Stimulated activated CD8-positive, alpha-beta memory T cell treated with anti-CD3 and anti-CD28 coated beads, Interleukin-7, amount 100 ng/mL, for 48 hours (primary cell): ENCODE measurements around the gene KLHL29.
A peak's percentile ranks its signal among the peaks of the same experiment; 100 is the strongest.

Source experiments
- DNase-seq, 2 donors: peaks; one replicate each; pipeline ENCODE4 v3.0.0-alpha.2; 2020; ENCODE audit warnings: low read depth in 1 of 2; ENCODE audit errors: extremely low read depth in 1 of 2

KLHL29 gene

GRCh38 chr2:23445450-23445868 is 60.5 kb downstream of the KLHL29 start:
- no peak for DNase-seq

- no peak for DNase-seq
Observed at GRCh38 chr2:23446916-23447315, 61.9 kb downstream of the KLHL29 start.

GRCh38 chr2:23447405-23447804 is 62.4 kb downstream of the KLHL29 start:
- DNase-seq = no peak

GRCh38 chr2:23448906-23449305 is 63.9 kb downstream of the KLHL29 start:
- DNase-seq = no peak

- DNase-seq = no peak
Observed at GRCh38 chr2:23449413-23449812, 64.4 kb downstream of the KLHL29 start.

- DNase-seq = no peak
Observed at GRCh38 chr2:23449831-23450331, 64.9 kb downstream of the KLHL29 start.

GRCh38 chr2:23452372-23452771 is 67.4 kb downstream of the KLHL29 start:
- no peak for DNase-seq

GRCh38 chr2:23452853-23453420 is 68.0 kb downstream of the KLHL29 start:
- peak in 1 of 2 donors; percentile 15 for DNase-seq

- no peak for DNase-seq
Observed at GRCh38 chr2:23453432-23453831, 68.5 kb downstream of the KLHL29 start.

GRCh38 chr2:23453836-23454460 is 69.0 kb downstream of the KLHL29 start:
- no peak for DNase-seq

GRCh38 chr2:23454501-23455120 is 69.6 kb downstream of the KLHL29 start:
- no peak for DNase-seq

GRCh38 chr2:23456396-23456795 is 71.4 kb downstream of the KLHL29 start:
- DNase-seq = no peak

- no peak for DNase-seq
Observed at GRCh38 chr2:23456881-23457760, 72.1 kb downstream of the KLHL29 start.

GRCh38 chr2:23457990-23458682 is 73.2 kb downstream of the KLHL29 start:
- no peak for DNase-seq

- no peak for DNase-seq
Observed at GRCh38 chr2:23459032-23459431, 74.1 kb downstream of the KLHL29 start.

GRCh38 chr2:23460228-23460627 is 75.2 kb downstream of the KLHL29 start:
- no peak for DNase-seq

- DNase-seq = no peak
Observed at GRCh38 chr2:23460993-23461392, 76.0 kb downstream of the KLHL29 start.

- DNase-seq = no peak
Observed at GRCh38 chr2:23464156-23464555, 79.2 kb downstream of the KLHL29 start.

- no peak for DNase-seq
Observed at GRCh38 chr2:23464905-23465537, 80.0 kb downstream of the KLHL29 start.

- no peak for DNase-seq
Observed at GRCh38 chr2:23465936-23466335, 81.0 kb downstream of the KLHL29 start.
